Measurements from ENCODE around the gene EVI2B.

DNA sequence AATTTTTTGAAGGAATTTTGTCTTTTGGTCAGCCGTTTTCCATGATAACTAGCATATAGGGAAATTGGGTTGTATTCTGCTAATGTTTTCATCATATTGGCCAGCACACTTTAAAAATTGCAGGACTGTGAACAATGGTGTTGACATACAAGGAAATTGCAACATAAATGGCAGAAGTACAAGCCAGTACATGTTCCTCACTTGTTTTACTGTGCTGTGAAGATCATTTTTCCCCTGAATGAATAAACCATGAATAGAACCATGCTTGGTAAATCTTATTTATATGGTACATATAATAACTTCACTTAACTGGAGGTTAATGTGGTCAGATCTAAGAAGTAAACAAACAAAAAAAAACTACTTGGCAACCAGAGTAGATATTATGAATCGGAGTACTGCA, 39.6 kb downstream of the EVI2B start:
- TF ChIP-seq CREB1 (IDR thresholded peaks at IDR 0.05; ENCODE audit: low read depth) (no peak), YY1 (IDR thresholded peaks at IDR 0.05; ENCODE audit: low read depth) (no peak), TAF1 (IDR thresholded peaks at IDR 0.05; ENCODE audit: low read depth) (no peak), RAD21 (IDR thresholded peaks at IDR 0.05; ENCODE audit: low read depth) (no peak), FOXM1 (IDR thresholded peaks at IDR 0.05; ENCODE audit: borderline replicate concordance, low read depth) (no peak), CEBPB (IDR thresholded peaks at IDR 0.05) (no peak), TCF12 (IDR thresholded peaks at IDR 0.05; ENCODE audit: low read depth) (no peak), EP300 (IDR thresholded peaks at IDR 0.05; ENCODE audit: borderline replicate concordance) (no peak)
- TF ChIP-seq, protein P1, sequence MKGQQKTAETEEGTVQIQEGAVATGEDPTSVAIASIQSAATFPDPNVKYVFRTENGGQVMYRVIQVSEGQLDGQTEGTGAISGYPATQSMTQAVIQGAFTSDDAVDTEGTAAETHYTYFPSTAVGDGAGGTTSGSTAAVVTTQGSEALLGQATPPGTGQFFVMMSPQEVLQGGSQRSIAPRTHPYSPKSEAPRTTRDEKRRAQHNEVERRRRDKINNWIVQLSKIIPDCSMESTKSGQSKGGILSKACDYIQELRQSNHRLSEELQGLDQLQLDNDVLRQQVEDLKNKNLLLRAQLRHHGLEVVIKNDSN (IDR thresholded peaks at IDR 0.05): no peak
- TF ChIP-seq, protein P2, sequence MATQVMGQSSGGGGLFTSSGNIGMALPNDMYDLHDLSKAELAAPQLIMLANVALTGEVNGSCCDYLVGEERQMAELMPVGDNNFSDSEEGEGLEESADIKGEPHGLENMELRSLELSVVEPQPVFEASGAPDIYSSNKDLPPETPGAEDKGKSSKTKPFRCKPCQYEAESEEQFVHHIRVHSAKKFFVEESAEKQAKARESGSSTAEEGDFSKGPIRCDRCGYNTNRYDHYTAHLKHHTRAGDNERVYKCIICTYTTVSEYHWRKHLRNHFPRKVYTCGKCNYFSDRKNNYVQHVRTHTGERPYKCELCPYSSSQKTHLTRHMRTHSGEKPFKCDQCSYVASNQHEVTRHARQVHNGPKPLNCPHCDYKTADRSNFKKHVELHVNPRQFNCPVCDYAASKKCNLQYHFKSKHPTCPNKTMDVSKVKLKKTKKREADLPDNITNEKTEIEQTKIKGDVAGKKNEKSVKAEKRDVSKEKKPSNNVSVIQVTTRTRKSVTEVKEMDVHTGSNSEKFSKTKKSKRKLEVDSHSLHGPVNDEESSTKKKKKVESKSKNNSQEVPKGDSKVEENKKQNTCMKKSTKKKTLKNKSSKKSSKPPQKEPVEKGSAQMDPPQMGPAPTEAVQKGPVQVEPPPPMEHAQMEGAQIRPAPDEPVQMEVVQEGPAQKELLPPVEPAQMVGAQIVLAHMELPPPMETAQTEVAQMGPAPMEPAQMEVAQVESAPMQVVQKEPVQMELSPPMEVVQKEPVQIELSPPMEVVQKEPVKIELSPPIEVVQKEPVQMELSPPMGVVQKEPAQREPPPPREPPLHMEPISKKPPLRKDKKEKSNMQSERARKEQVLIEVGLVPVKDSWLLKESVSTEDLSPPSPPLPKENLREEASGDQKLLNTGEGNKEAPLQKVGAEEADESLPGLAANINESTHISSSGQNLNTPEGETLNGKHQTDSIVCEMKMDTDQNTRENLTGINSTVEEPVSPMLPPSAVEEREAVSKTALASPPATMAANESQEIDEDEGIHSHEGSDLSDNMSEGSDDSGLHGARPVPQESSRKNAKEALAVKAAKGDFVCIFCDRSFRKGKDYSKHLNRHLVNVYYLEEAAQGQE (IDR thresholded peaks at IDR 0.05; ENCODE audit: low read depth): no peak
